Skeletal muscle tissue (tissue), 4 donors: Measurements from ENCODE around the gene TIMM50. TPM values are rescaled to one million over a fixed set of nuclear protein-coding genes. Genes with fewer than 3 reads are reported as not detected.
"Not testable (repeated sequence)": the region's sequence is repeated elsewhere in the genome, so short reads cannot be mapped to it uniquely, and the experiment has no call there.

Experiments used
- H3K27ac ChIP-seq: one replicate; pipeline ENCODE4 v1.7.0; 2013; ENCODE audit warnings: mild to moderate bottlenecking, low read depth, low read length, inconsistent platforms
- H3K27me3 ChIP-seq, 3 donors: one replicate each; pipeline ENCODE4 v1.7.0; 2013; ENCODE audit warnings: low read length in 3 of 3; ENCODE audit not compliant: control insufficient read depth in 3 of 3, insufficient read depth in 3 of 3
- H3K36me3 ChIP-seq, 3 donors: one replicate each; pipeline ENCODE4 v1.7.0; 2013; ENCODE audit warnings: low read length in 3 of 3; ENCODE audit not compliant: control insufficient read depth in 3 of 3, insufficient read depth in 3 of 3
- H3K4me1 ChIP-seq, 3 donors: one replicate each; pipeline ENCODE4 v1.7.0; 2013; ENCODE audit warnings: low read length in 3 of 3, mild to moderate bottlenecking in 3 of 3; ENCODE audit not compliant: control insufficient read depth in 3 of 3, insufficient read depth in 3 of 3
- H3K4me3 ChIP-seq, 3 donors: one replicate each; pipeline ENCODE4 v1.7.0; 2013; ENCODE audit warnings: low read length in 3 of 3
- H3K9ac ChIP-seq, 3 donors: one replicate each; pipeline ENCODE4 v1.7.0; 2013; ENCODE audit warnings: low read length in 3 of 3, mild to moderate bottlenecking in 3 of 3, moderate library complexity in 2 of 3, low read depth in 1 of 3
- H3K9me3 ChIP-seq, 3 donors: one replicate each; pipeline ENCODE4 v1.7.0; 2013; ENCODE audit warnings: low read length in 3 of 3; ENCODE audit not compliant: control insufficient read depth in 3 of 3
- total RNA-seq: library from RNA; depleted of rRNA; stranded (reverse); fragments of >200 nt; gene quantifications from one replicate; pipeline ENCODE4 v1.2.3, GENCODE V29; 2014
- donor health status: Osteomylitis.

TIMM50 gene
- total RNA-seq, 1 donor from 2014 or later = 40.7 TPM

DNA sequence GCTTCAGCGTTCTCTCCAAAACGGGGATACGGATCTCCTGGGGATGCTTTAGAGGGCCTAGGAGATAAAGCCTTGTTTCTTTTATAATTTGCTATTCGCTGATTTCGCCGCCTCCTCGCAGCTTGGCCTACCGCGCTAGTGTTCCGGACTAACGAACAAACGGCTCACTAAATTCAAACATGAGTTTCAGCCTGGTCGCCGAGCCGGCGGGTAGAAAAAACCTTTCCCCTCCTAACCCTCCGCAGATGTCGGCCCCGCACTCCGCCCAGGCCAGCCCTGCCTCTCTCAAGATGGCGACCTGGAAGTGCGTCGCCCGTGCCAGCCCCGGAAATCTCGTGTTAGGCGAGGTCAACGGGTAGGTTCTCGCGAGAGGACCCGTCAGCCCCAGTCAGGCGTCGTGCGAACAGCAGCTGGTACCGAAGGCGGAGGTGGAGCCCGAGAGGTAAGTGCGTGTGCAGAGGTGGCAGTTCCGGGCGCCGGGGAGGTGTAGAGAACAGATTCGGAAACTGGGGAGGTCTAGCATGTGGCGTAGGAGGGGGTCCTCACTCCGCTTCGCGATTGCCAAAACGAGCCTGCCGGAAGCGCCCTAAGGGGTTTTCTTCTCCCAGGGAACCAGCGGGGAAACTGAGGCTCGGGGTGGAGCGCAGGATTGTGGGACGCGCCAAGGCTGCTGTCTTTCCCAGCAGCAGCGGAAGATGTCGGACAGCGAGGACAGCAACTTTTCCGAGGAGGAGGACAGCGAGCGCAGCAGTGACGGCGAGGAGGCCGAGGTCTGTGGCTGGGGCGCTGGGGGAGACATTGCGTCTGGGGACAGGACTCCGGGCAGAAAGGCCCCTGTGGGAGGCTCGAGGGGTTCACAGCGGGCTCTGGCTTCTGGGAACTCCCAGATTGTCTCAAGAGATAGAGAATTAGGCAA is 35.2 kb upstream of the TIMM50 start, which contains the start of gene SUPT5H:
Gene SUPT5H (plus strand): TSS at position 387 of the 916 bp plus-strand sequence. CDS start 309 bp downstream, at position 696.
- H3K4me3 ChIP-seq = peak within 1 kb of the TSS; percentile 97 to 100 (median 99)
- H3K36me3 ChIP-seq = peaks cover 7 to 14% (median 10%) of the 10 kb centered on the region in 3 donors
- H3K4me1 ChIP-seq = peaks cover 25 to 28% (median 28%) of the 10 kb centered on the region in 3 donors
- peak within 1 kb of the TSS; percentile 92 for H3K27ac ChIP-seq
- H3K9me3 ChIP-seq = no peaks in the 10 kb centered on the region
- H3K9ac ChIP-seq = peak within 1 kb of the TSS; percentile 99
- no peaks in the 10 kb centered on the region for H3K27me3 ChIP-seq

GRCh38 chr19:39446365-39447084 is 34.1 kb upstream of the TIMM50 start:
- Histone ChIP-seq H3K4me1 (peaks cover 25 to 28% (median 28%) of the 10 kb centered on the region in 3 donors), H3K27ac (peak overlapping the region; percentile 92), H3K27me3 (no peaks in the 10 kb centered on the region), H3K9ac (peak overlapping the region; percentile 99), H3K4me3 (peak overlapping the region; percentile 97 to 100 (median 99)), H3K36me3 (peaks cover 7 to 15% (median 10%) of the 10 kb centered on the region in 3 donors), H3K9me3 (no peaks in the 10 kb centered on the region)

DNA sequence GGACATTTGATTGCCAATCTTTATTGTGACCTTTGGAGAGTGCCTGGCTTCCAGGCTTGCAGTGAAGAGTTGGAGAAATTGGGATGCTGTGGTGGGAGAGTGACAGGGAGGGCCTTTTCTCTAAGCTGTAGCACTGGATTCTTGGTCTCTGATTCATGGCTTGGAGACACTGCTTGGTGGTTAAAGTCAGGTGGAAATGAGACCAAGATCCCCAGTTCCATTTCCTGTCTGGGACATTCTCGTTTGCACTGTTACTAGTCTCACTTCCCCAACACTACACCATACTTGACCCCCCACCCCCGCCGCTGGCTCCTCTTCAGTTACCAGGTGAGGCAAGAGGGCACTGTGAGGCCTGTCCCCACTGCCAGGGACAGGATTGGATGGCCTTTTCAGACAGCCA is 32.4 kb upstream of the TIMM50 start:
- Histone ChIP-seq H3K9me3 (no peaks in the 10 kb centered on the region), H3K9ac (no peak overlapping the region), H3K27ac (no peak overlapping the region), H3K4me1 (peaks cover 25 to 31% (median 31%) of the 10 kb centered on the region in 3 donors), H3K4me3 (no peak overlapping the region), H3K36me3 (peaks cover 10 to 15% (median 10%) of the 10 kb centered on the region in 3 donors), H3K27me3 (no peaks in the 10 kb centered on the region)

DNA sequence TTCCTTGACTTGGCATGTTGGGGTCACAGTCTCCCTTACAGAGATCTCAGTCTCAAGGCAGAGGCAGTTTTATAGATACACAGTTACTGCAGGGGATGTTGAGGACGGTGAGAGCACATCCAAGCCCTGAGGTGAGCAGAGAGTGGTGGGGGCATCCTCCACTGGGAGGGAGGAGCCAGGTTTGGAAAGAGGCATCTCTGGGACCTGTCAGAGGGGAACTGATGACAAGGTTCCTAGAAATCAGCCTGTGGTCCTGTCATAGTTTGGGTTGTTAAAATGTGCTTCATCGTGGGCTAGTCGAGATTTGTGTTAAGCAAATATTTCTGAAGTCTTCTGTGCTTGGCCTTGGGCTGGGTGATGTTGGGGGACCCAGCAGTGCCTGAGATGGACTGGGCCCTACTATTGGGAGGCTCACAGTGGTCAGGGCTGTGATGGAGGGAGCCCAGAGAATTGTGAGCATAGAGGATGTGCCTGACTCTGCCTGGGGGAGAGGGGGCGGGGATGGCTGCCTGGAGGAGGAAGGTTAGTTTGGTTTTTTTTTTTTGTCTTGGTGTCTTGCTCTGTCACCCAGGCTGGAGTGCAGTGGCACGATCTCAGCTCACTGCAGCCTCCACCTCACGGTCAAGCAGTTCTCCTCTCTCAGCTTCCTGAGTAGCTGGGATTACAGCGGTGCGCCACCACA is 31.4 kb upstream of the TIMM50 start:
- no peak overlapping the region for H3K9ac ChIP-seq
- no peak overlapping the region for H3K4me3 ChIP-seq
- H3K27me3 ChIP-seq = no peaks in the 10 kb centered on the region
- no peaks in the 10 kb centered on the region for H3K9me3 ChIP-seq
- H3K4me1 ChIP-seq = peaks cover 25 to 31% (median 31%) of the 10 kb centered on the region in 3 donors
- H3K36me3 ChIP-seq = peaks cover 10 to 20% (median 16%) of the 10 kb centered on the region in 3 donors
- H3K27ac ChIP-seq = no peak overlapping the region

- H3K27me3 ChIP-seq, H3K9me3 ChIP-seq, H3K27ac ChIP-seq, H3K4me3 ChIP-seq, H3K9ac ChIP-seq: not testable (repeated sequence)
- H3K36me3 ChIP-seq = peaks cover 9 to 25% (median 21%) of the 10 kb centered on the region in 3 donors
- peaks cover 21 to 30% (median 25%) of the 10 kb centered on the region in 3 donors for H3K4me1 ChIP-seq
Measured at GRCh38 chr19:39451257-39451656, 29.4 kb upstream of the TIMM50 start.

DNA sequence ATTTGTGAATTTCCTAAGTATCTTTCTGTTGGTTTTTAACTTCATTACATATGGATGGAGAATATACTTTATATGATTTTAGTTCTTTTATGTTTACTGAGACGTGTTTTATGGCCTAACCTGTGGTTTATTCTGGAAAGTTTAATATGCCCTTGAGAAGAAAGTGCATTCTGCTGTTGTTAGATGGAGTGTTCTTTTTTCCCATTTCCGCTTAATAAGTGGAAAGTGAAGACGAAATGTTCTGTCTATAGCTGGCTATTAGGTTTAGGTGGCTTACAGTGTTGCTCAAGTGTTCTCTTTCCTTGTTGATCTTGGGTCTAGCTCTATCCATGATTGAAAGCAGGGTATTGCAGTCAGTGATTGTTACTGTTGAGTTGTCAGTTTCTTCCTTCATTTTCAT is 17.2 kb upstream of the TIMM50 start:
- Histone ChIP-seq H3K4me3 (no peak overlapping the region), H3K27ac (no peak overlapping the region), H3K4me1 (no peaks in the 10 kb centered on the region), H3K9me3 (no peaks in the 10 kb centered on the region), H3K36me3 (peaks cover 63 to 66% (median 66%) of the 10 kb centered on the region in 3 donors), H3K9ac (no peak overlapping the region), H3K27me3 (no peaks in the 10 kb centered on the region)

GRCh38 chr19:39465956-39466747 is 14.5 kb upstream of the TIMM50 start:
- Histone ChIP-seq H3K36me3 (peaks cover 64 to 68% (median 67%) of the 10 kb centered on the region in 3 donors), H3K27ac (no peak overlapping the region), H3K4me3 (no peak overlapping the region), H3K9ac (no peak overlapping the region), H3K4me1 (no peaks in the 10 kb centered on the region), H3K9me3 (no peaks in the 10 kb centered on the region), H3K27me3 (no peaks in the 10 kb centered on the region)

- no peak overlapping the region for H3K9ac ChIP-seq
- no peaks in the 10 kb centered on the region for H3K4me1 ChIP-seq
- no peaks in the 10 kb centered on the region for H3K9me3 ChIP-seq
- H3K27ac ChIP-seq = no peak overlapping the region
- H3K36me3 ChIP-seq = peaks cover 80 to 83% (median 81%) of the 10 kb centered on the region in 3 donors
- no peaks in the 10 kb centered on the region for H3K27me3 ChIP-seq
- H3K4me3 ChIP-seq = no peak overlapping the region
Measured at GRCh38 chr19:39467941-39468340, 12.7 kb upstream of the TIMM50 start.

DNA sequence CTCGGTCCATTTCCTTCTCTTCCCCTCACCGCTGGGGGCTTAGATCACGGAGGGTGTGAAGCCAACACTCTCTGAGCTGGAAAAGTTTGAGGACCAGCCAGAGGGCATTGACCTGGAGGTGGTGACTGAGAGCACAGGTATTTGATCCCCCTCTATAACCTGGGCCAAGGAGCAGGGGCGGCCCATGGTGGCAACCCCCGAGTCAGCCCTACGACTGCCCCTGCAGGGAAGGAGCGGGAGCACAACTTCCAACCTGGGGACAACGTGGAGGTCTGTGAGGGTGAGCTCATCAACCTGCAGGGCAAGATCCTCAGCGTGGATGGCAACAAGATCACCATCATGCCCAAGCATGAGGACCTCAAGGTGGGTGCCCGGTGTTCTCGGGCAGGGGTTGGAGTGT is 11.6 kb upstream of the TIMM50 start:
- H3K36me3 ChIP-seq = peaks cover 89 to 91% (median 91%) of the 10 kb centered on the region in 3 donors
- no peak overlapping the region for H3K4me3 ChIP-seq
- no peaks in the 10 kb centered on the region for H3K27me3 ChIP-seq
- no peak overlapping the region for H3K27ac ChIP-seq
- no peaks in the 10 kb centered on the region for H3K4me1 ChIP-seq
- H3K9ac ChIP-seq = no peak overlapping the region
- H3K9me3 ChIP-seq = no peaks in the 10 kb centered on the region
